HepG2 (cell line): Measurements from ENCODE around the gene METTL15. TPM values are rescaled to one million over a fixed set of nuclear protein-coding genes. Genes with fewer than 3 reads are reported as not detected.

Source experiments
- ATAC-seq: fragments of 200-7000 bp; cut with Tn5 transposase; 3 replicates; pipeline ENCODE4 v1.9.1; 2020; ENCODE audit warnings: mild to moderate bottlenecking, moderate library complexity
- BruUV-seq: library from RNA; stranded (reverse); fragments of 400-500 nt; replicated peaks from 2 replicates; lab custom pipeline; 2021; lab: Mats Ljungman, UMichigan
- CTCF ChIA-PET: fragments of 300-600 bp; formaldehyde crosslinking; extraction: SDS; loops from one replicate; lab custom pipeline; 2021; ENCODE audit warnings: low total read pairs, inconsistent platforms, low intra/inter-chr PET ratio; lab: Yijun Ruan, JAX
- POLR2A ChIA-PET: fragments of 350-600 bp; sonication (Branson Sonifier 250); formaldehyde crosslinking; loops from one replicate; lab custom pipeline; 2020; ENCODE audit warnings: antibody characterized with exemption, inconsistent platforms; lab: Yijun Ruan, JAX
- DNase-seq: peaks from one replicate; pipeline ENCODE4 v3.0.0-alpha.2; 2015; ENCODE audit warnings: low spot score
- FAIRE-seq: peaks from 3 replicates; lab custom pipeline; 2011; peaks lifted over from hg19 to GRCh38; lab: Jason Lieb, UNC
- H2AFZ ChIP-seq: one replicate; pipeline ENCODE4 v1.6.1; 2011; ENCODE audit warnings: low read length, inconsistent platforms
- H3K27ac ChIP-seq: fragments of 300-600 bp; 3 replicates; pipeline ENCODE4 v1.8.0; 2011; ENCODE audit warnings: mixed run types, mild to moderate bottlenecking, mixed read lengths, low read length, inconsistent platforms; ENCODE audit not compliant: insufficient read depth; ENCODE audit errors: extremely low read length
- H3K27me3 ChIP-seq, 2 experiments: fragments of 200-600 bp in 1 of 2; 2 replicates in 1 of 2; 3 replicates in 1 of 2; pipeline versions ENCODE4 v1.6.0 to v1.8.0; 2011; ENCODE audit warnings: low read length in 2 of 2, mild to moderate bottlenecking in 2 of 2, moderate library complexity in 2 of 2, inconsistent platforms in 1 of 2; ENCODE audit not compliant: insufficient read depth in 2 of 2, control insufficient read depth in 1 of 2
- H3K36me3 ChIP-seq, 2 experiments: fragments of 200-600 bp in 1 of 2; replicated peaks in 1 of 2; 2 replicates in 1 of 2; 3 replicates in 1 of 2; pipeline versions ENCODE4 v1.5.1 to v1.8.0; 2011; ENCODE audit warnings: low read length in 2 of 2, inconsistent platforms in 1 of 2; ENCODE audit not compliant: insufficient read depth in 2 of 2, control insufficient read depth in 1 of 2
- H3K4me1 ChIP-seq: 2 replicates; pipeline ENCODE4 v1.5.1; 2012; ENCODE audit warnings: low read length, inconsistent platforms; ENCODE audit not compliant: insufficient read depth
- H3K4me2 ChIP-seq: 2 replicates; pipeline ENCODE4 v1.6.0; 2011; ENCODE audit warnings: low read depth, low read length, inconsistent platforms
- H3K4me3 ChIP-seq, 3 experiments: fragments of 200-600 bp in 1 of 3; sonication (generic), shearing (Covaris generic) in 1 of 3; replicated peaks in 1 of 3; 2 replicates each; pipeline ENCODE4 v1.5.1; 2011 to 2016; ENCODE audit warnings: low read length in 3 of 3, inconsistent platforms in 2 of 3, low read depth in 2 of 3, mild to moderate bottlenecking in 2 of 3, control low read depth in 1 of 3, mixed read lengths in 1 of 3; ENCODE audit not compliant: insufficient read depth in 1 of 3
- H3K79me2 ChIP-seq: one replicate; pipeline ENCODE4 v1.6.1; 2011; ENCODE audit warnings: low read length, inconsistent platforms; ENCODE audit not compliant: insufficient read depth
- H3K9ac ChIP-seq: 2 replicates; pipeline ENCODE4 v1.6.0; 2011; ENCODE audit warnings: mild to moderate bottlenecking, low read depth, low read length, inconsistent platforms; ENCODE audit not compliant: insufficient read depth
- H3K9me3 ChIP-seq: 2 replicates; pipeline ENCODE4 v1.5.1; 2012; ENCODE audit warnings: mild to moderate bottlenecking, low read length
- H4K20me1 ChIP-seq: 2 replicates; pipeline ENCODE4 v1.6.0; 2011; ENCODE audit warnings: inconsistent platforms, mild to moderate bottlenecking, low read length, moderate library complexity; ENCODE audit not compliant: insufficient read depth
- CEBPG ChIP-seq: IDR thresholded peaks from 2 replicates; pipeline ENCODE4 v1.6.1; 2016
- FOXA1 ChIP-seq, 2 experiments: fragments of 450-650 bp in 1 of 2; sonication (generic) in 1 of 2; formaldehyde crosslinking in 1 of 2; IDR thresholded peaks; 2 replicates each; pipeline versions ENCODE4 v1.4.0 to v1.6.1; 2016 to 2020; ENCODE audit warnings: missing genetic modification reagents in 1 of 2
- FOXO4 ChIP-seq: sonication (generic); formaldehyde crosslinking; conservative IDR thresholded peaks from 2 replicates; pipeline ENCODE4 v1.8.1; 2023; ENCODE audit warnings: missing genetic modification reagents
- ISX ChIP-seq: sonication (generic); formaldehyde crosslinking; conservative IDR thresholded peaks from 2 replicates; pipeline ENCODE4 v1.5.0; 2020; ENCODE audit warnings: missing genetic modification reagents
- KDM4B ChIP-seq: sonication (generic); formaldehyde crosslinking; IDR thresholded peaks from 2 replicates; pipeline ENCODE4 v1.4.0; 2020; ENCODE audit warnings: missing genetic modification reagents
- KLF9 ChIP-seq: IDR thresholded peaks from 2 replicates; pipeline ENCODE4 v1.6.1; 2016; ENCODE audit warnings: low read depth
- MXD4 ChIP-seq: IDR thresholded peaks from 2 replicates; pipeline ENCODE4 v1.6.1; 2016; ENCODE audit warnings: mild to moderate bottlenecking, missing biosample characterization, missing genetic modification reagents
- NFE2L2 ChIP-seq: fragments of 150-350 bp; IDR thresholded peaks from 2 replicates; pipeline ENCODE4 v1.6.1; 2014; ENCODE audit warnings: low read length
- RBFOX2 ChIP-seq: fragments of 200-400 bp; formaldehyde crosslinking; IDR thresholded peaks from 2 replicates; pipeline ENCODE4 v1.6.1; 2017; ENCODE audit warnings: low read depth, mild to moderate bottlenecking, low read length
- SMAD1 ChIP-seq: sonication (generic); formaldehyde crosslinking; IDR thresholded peaks from 2 replicates; pipeline ENCODE4 v1.4.0; 2020; ENCODE audit warnings: missing genetic modification reagents, low read depth, mild to moderate bottlenecking, borderline replicate concordance
- SP5 ChIP-seq: IDR thresholded peaks from 2 replicates; pipeline ENCODE4 v1.6.1; 2016; ENCODE audit warnings: low read depth, borderline replicate concordance
- TBX3 ChIP-seq: fragments of 450-650 bp; IDR thresholded peaks from 2 replicates; pipeline ENCODE4 v1.6.1; 2017; ENCODE audit warnings: antibody characterized with exemption, mild to moderate bottlenecking, inconsistent platforms, borderline replicate concordance
- ZNF235 ChIP-seq: sonication (generic); formaldehyde crosslinking; IDR thresholded peaks from 2 replicates; pipeline ENCODE4 v1.8.1; 2023; ENCODE audit warnings: mild to moderate bottlenecking, missing genetic modification reagents, borderline replicate concordance
- ZNF441 ChIP-seq: sonication (generic); formaldehyde crosslinking; IDR thresholded peaks from 2 replicates; pipeline ENCODE4 v1.7.0; 2021; ENCODE audit warnings: missing genetic modification reagents, borderline replicate concordance
- ZNF547 ChIP-seq: sonication (generic); formaldehyde crosslinking; IDR thresholded peaks from 2 replicates; pipeline ENCODE4 v1.5.1; 2020; ENCODE audit warnings: mild to moderate bottlenecking, missing genetic modification reagents
- ZNF7 ChIP-seq: IDR thresholded peaks from 2 replicates; pipeline ENCODE4 v1.6.1; 2016; ENCODE audit warnings: missing biosample characterization, missing genetic modification reagents
- WGBS: methylation state at CpG from one replicate; pipeline ENCODE4 v1.1.6; 2017; ENCODE audit warnings: low lambda C conversion rate; 5-methylcytosine and 5-hydroxymethylcytosine counted together
- in situ Hi-C: cut with HindIII; loops from 2 replicates; pipeline ENCODE4 v1.10.0; 2017; ENCODE audit warnings: low pct_unique_long_range_greater_than_20kb; ENCODE audit not compliant: extremely low pct_ligation_motif_present
- intact Hi-C: fragments of 100-400 bp; cut with micrococcal nuclease; formaldehyde crosslinking; loops from one replicate; pipeline ENCODE4 v1.10.0; 2022; ENCODE audit not compliant: unreplicated experiment
- polyA plus RNA-seq, 8 experiments: library from polyadenylated mRNA; depleted of rRNA in 3 of 8; stranded (reverse) in 7 of 8; unstranded in 1 of 8; fragments of >200 nt; fragmentation: Illumina TruSeq in 4 of 8; extraction: Trizol in 4 of 8; gene quantifications; 2 replicates each; pipeline versions ENCODE4 v1.2.1 to v1.2.3, GENCODE V29; 2011 to 2016; ENCODE audit warnings: low read depth in 4 of 8, missing spikeins in 1 of 8, mixed read lengths in 1 of 8; ENCODE audit not compliant: insufficient read depth in 1 of 8
- total RNA-seq, 5 experiments: library from RNA; depleted of rRNA; stranded (reverse); fragments of >200 nt; fragmentation: Illumina TruSeq; extraction: Trizol; gene quantifications; 2 replicates each; pipeline ENCODE4 v1.2.3, GENCODE V29; 2016; ENCODE audit warnings: low read depth in 1 of 5

METTL15 gene
- total and polyA plus RNA-seq, 2 of the 13 experiments (the other 11 are each of a cell fraction or from before 2014, with no cell fraction given) = 6.5 to 14.0 TPM

DNA sequence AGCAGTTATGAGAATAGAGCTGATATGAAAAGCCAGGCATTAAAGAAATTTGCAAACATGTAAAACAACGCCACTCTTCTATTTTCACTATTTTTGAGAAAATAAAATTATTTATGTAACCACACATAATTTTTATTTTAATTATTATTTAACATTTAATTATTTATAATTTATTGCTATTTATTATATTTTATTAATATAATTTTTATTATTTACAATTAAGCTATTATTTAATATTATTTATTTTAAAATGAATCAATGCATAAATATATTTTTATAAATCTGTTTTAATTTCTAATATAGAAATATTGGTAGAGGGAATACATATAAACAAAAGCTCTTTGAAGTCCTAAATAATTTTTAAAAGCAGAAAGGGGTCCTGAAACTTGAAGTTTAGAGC is 36.9 kb upstream of the METTL15 start:
- intact Hi-C loops = no loop called here

GRCh38 chr11:28072321-28072720 is 35.9 kb upstream of the METTL15 start:
- Histone ChIP-seq H3K79me2 (no peaks in the 10 kb centered on the region), H3K27me3 (no peaks in the 10 kb centered on the region), H3K4me1 (no peaks in the 10 kb centered on the region), H3K4me2 (no peak overlapping the region), H3K27ac (no peak overlapping the region), H3K9me3 (no peaks in the 10 kb centered on the region), H2AFZ (no peak overlapping the region), H3K9ac (no peak overlapping the region), H4K20me1 (no peaks in the 10 kb centered on the region), H3K4me3 (no peak overlapping the region), H3K36me3 (peaks cover 0 to 20% of the 10 kb centered on the region in 2 experiments; a peak in 3 of 5 replicates)
- no TSS peak for BruUV-seq
- intact Hi-C loops = no loop called here
- CTCF ChIA-PET = no interaction called here
- WGBS = 93% methylated on average over 2 of the region's 2 CpGs
- ATAC-seq (no peak), DNase-seq (no peak), FAIRE-seq (no peak)
- POLR2A ChIA-PET = no interaction called here
- TF ChIP-seq ZNF547 (CRISPR knock-in tag) = no peak
- TF ChIP-seq FOXO4 (CRISPR knock-in tag) = no peak
- TF ChIP-seq ZNF235 (CRISPR knock-in tag) = no peak
- no peak for TF ChIP-seq KDM4B
- no peak for TF ChIP-seq SMAD1
- no peak for TF ChIP-seq ZNF7 (CRISPR knock-in tag)
- TF ChIP-seq ISX (CRISPR knock-in tag) = no peak
- no peak for TF ChIP-seq RBFOX2
- in situ Hi-C loops = no loop called here

More for the DNA sequence above, 36.9 kb upstream of the METTL15 start:
- no peaks in the 10 kb centered on the region for H4K20me1 ChIP-seq
- WGBS = 98% methylated on average over 1 of the region's 1 CpG
- peaks cover 0 to 12% of the 10 kb centered on the region in 2 experiments; a peak in 3 of 5 replicates for H3K36me3 ChIP-seq
- H3K79me2 ChIP-seq = no peaks in the 10 kb centered on the region
- BruUV-seq = no TSS peak
- no peak overlapping the region for H3K9ac ChIP-seq
- POLR2A ChIA-PET = no interaction called here
- ATAC-seq (no peak), FAIRE-seq (no peak), DNase-seq (no peak)
- in situ Hi-C loops = no loop called here
- H3K4me2 ChIP-seq = no peak overlapping the region
- H3K4me1 ChIP-seq = no peaks in the 10 kb centered on the region
- no peak overlapping the region for H3K4me3 ChIP-seq
- no peak overlapping the region for H2AFZ ChIP-seq
- no peak overlapping the region for H3K27ac ChIP-seq
- H3K27me3 ChIP-seq = no peaks in the 10 kb centered on the region
- no peaks in the 10 kb centered on the region for H3K9me3 ChIP-seq
- CTCF ChIA-PET = no interaction called here
- TF ChIP-seq FOXA1 (IDR thresholded peaks at IDR 0.05) (no peak), FOXA1 (CRISPR knock-in tag; IDR thresholded peaks at IDR 0.05) (no peak), TBX3 (no peak), KLF9 (CRISPR knock-in tag) (no peak), ZNF441 (CRISPR knock-in tag) (no peak), ZNF7 (CRISPR knock-in tag) (no peak), MXD4 (CRISPR knock-in tag) (no peak), CEBPG (CRISPR knock-in tag) (no peak), NFE2L2 (no peak), SP5 (CRISPR knock-in tag) (no peak)
- TF ChIP-seq, all 625 proteins: peak for 0
